GM21526 (cell line): Measurements from ENCODE around the gene EXPH5.
"Not testable (repeated sequence)": the region's sequence is repeated elsewhere in the genome, so short reads cannot be mapped to it uniquely, and the experiment has no call there.

Experiments used
- ATAC-seq: cut with Tn5 transposase; IDR thresholded peaks from one replicate; pipeline ENCODE4 v1.9.1; 2021; ENCODE audit warnings: moderate library complexity; ENCODE audit not compliant: unreplicated experiment, low FRiP score

Gene EXPH5

GRCh38 chr11:108602818-108603217 is 9.2 kb upstream of the EXPH5 start:
- not testable (repeated sequence) for ATAC-seq

DNA sequence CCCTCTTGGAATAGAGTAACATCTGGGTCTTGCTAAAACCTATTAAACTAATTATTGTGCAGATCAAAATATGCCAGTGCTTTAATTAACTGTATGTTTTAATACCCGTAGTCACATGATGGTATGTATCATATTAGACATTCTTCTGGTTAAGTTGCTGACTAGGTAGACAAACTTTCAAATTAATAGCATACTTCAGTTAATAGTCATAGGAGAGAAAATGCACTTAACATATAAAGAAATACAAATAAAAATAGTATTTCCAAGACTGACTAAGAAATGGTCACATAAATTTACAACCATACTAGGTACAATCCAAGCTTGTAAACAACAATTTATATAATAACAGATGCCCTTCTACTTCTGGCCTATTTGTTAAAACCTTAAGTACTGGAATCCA is 7.6 kb upstream of the EXPH5 start:
- ATAC-seq = no peak

- no peak for ATAC-seq
Observed at GRCh38 chr11:108599978-108600377, 6.4 kb upstream of the EXPH5 start.

DNA sequence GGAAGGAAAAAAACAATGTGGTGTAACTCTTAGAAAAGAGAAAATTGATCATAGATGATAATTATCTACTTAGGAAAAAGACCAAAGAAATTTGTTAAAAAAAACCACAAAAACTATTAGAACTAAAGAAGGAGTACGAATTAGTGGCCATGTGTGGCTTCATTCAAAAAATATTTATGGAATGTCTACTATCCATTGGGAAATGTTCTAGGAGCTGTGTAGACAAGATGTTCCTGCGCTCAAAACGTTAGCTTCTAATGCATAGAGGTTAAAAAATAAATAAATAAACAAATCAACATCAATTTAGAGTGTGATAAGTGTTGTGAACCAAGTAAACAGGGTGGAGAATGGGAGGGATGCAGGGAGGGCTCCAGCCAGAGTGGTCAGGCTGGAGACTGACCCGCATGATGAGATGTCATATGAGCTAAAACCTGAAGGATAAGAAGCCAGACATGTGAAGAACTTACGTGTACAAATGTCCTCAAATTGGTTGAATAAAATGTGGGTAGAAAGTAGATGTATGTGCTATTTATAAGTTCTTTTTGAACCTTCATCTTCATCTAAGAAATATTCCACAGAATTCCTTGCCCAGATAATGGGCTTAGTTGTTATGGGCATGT is 4.3 kb upstream of the EXPH5 start:
- no peak for ATAC-seq

DNA sequence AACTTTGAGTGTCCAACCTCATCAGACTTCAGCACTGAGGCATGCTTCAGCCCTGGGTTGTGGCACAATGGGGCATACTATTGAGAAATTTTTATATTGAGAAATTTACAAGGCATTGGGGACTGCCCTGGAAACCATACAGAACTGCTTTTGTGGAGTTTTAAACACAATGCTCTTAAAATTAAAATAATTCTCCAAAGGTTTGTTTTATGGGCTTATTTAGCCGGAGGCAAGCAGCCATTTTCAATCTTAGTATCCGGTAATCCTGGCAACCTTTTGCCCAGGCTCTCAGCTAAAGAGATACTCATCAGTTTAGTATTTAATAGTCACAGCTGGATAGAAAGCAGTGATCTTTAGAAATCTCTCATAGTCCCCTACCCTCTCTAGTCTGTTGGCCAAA is 3.1 kb upstream of the EXPH5 start:
- no peak for ATAC-seq

- ATAC-seq = no peak
Observed at GRCh38 chr11:108593923-108594434, 411 bp upstream of the EXPH5 start.

DNA sequence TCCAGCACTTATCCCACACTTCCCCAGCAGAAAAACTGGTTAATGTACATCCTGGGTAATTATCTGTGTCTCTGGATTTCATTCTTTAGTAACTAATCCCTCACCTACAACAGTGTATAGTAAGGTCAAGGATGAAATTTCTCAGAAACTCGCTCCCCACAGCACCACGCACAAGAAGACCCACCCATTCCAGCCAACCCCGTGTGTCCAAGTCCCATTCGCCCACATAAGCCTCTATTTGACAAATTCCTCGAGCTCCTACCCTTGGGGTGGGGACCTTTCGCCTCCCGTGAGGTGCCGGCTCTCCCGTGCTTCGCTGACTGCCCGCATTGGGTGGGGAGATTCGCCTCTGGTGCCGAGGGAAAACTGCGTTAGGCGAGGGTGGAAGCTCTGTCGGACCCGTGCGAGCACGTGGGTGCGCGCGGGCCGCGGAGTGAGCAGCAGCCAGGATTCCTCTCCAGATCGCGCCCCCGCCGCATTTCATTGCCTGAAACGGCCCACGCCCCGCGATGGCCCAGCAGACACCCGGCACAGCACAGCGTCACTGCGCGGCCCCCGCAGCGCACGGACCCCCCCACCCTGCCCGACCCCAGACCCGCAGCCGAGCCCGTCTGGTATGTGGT is 866 bp downstream of the EXPH5 start:
- ATAC-seq = no peak

GRCh38 chr11:108591893-108592292 is 1.7 kb downstream of the EXPH5 start:
- ATAC-seq = no peak

DNA sequence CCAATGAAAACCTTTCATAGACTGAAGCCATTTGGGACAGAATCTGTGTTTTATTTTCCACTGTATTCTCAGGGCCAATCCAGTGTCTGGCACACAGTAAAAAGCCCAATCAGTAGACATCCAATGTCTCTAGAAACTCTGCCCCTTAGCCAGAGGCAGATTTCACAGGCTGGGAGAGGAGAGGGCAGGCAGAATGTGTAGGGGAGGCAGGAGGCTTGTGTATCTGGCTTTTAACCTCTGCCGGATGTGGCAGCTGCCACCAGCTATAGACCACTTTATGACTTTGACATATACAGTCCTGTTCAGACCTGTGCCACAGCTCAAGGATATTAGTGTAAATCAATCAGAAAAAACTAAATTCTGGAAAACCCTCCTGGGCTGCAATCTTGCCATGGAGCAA is 4.4 kb downstream of the EXPH5 start:
- ATAC-seq = no peak

DNA sequence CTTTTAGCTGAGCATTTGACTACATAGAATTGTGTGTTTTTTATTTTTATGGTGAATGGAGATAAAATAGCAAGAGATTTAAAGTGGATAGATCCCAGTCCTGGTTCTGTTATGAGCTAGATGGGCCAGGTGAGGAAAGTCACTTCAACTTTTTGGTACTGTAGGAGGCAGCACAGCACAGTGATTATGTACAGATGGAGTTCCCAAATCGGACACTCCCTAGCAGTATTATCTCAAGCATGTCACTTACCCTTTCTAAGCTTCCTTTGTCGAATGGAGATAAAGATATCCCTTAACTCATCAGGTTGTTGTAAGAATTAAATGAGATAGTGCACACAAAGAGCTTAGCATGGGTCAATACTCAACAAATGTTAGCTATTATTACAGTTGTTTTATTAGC is 5.3 kb downstream of the EXPH5 start:
- ATAC-seq = no peak

- ATAC-seq = no peak
Observed at GRCh38 chr11:108587109-108587508, 6.5 kb downstream of the EXPH5 start.

- no peak for ATAC-seq
Observed at GRCh38 chr11:108586600-108586999, 7.0 kb downstream of the EXPH5 start.

GRCh38 chr11:108586185-108586584 is 7.4 kb downstream of the EXPH5 start:
- not testable (repeated sequence) for ATAC-seq

- no peak for ATAC-seq
Observed at GRCh38 chr11:108584973-108585372, 8.6 kb downstream of the EXPH5 start.

- ATAC-seq = no peak
Observed at GRCh38 chr11:108580645-108581044, 12.9 kb downstream of the EXPH5 start.

DNA sequence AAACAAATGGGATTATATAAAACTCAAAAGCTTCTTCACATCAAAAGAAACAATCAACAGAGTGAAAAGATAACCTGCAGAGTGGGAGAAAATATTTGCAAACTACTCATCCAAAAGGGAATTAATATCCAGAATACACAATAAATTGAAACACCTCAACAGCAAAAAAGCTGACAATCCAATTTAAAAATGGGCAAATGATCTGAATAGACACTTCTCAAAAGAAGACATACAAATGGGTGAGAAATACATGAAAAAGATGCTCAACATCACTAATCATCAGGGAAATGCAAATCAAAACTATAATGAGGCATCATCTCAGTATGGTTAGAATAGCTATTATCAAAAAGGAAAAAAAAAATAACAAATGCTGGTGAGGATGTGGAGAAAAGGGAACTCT is 13.5 kb downstream of the EXPH5 start:
- no peak for ATAC-seq

- ATAC-seq = no peak
Observed at GRCh38 chr11:108576523-108576922, 17.0 kb downstream of the EXPH5 start.

DNA sequence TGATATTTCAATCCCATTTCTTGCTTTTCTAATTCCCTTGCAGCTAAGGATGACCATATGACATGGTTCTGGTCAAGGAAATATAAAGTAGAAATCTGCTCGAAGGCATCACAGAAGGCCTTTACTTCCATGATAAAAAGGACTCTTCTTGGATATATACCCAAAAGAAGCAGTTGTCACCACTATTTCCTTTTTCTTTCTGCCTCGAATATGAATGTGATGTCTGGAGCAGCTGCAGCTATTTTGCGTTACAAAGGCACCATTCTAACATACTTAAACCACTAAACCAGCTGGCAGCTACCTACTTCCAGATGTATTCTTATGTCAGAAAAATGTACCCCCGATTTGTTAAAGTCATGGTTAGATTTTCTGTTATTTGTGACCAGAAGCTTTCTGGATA is 18.9 kb downstream of the EXPH5 start:
- no peak for ATAC-seq

GRCh38 chr11:108571001-108571400 is 22.6 kb downstream of the EXPH5 start:
- ATAC-seq = no peak

DNA sequence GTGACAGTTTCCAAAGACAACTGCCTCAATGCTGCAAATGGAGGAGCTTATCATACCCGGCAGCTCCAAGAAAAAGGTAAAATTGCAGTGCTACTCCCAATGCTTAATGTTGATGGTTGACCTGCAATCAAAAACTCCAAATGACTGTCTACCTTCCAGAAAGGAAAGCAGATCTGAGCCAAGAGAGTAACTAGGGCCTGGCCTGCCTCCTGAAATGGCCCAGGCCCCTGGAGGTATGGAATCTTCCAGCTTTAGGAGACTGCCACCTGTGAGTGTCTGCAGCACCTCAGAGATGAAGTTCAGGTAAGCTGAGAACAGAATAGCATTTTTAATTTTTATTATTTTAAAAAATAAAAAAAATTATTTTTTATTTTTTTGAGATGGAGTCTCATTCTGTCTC is 23.7 kb downstream of the EXPH5 start:
- no peak for ATAC-seq

DNA sequence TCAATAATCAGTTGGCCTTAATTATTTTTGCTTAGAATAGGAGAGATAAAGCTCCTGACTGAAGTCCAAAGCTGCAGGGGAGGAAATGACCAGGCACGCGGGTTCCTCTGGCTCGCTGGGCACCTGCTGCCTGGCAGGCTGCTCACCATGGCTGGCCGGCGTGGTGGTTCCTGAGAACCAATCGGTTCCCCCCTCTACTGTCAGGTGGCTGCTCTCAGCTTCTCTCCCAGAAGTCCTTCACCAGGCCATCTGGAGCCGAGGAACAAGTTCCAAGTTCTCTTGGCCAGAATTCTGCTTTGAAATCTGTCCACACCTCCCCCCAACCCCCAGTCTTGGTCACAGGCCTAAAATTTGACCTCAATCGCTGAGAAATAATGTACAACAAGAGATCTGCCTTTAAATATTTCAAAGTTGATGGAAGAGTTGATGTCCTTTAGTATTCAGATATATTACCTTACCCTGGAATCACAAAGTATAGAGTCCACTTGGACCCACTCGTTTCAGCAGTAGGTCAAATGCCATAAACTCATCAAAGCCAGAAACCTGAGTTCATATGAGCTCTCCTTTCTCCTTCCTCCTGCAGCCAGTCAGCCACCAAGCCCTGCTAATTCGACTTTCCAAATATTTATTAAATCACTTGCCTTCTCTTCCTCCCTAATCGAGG is 25.2 kb downstream of the EXPH5 start:
- no peak for ATAC-seq

DNA sequence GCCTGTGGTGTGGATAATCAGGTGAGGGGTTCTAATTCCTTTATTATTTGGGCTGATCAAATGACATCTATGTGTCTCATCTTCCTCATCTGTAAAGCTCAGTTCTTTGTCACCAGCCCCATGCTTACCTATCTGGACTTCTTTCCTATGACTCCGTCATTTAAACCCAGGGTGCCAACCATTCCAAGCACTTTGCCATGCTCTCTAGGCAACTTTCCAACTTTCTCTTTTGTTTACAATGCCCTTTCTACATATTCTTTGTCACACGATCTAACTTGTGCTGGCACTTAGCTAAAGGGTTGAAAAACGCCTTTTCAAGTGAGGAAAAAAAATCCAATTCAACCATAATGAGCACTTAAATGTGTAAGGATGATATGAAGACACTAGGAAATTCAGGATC is 27.9 kb downstream of the EXPH5 start:
- ATAC-seq = no peak
